Type B pancreatic cell (in vitro differentiated cells): ENCODE results near the gene MFSD2A. TPM values are rescaled to one million over a fixed set of nuclear protein-coding genes. Genes with fewer than 3 reads are reported as not detected.
"Not testable (repeated sequence)": the region's sequence is repeated elsewhere in the genome, so short reads cannot be mapped to it uniquely, and the experiment has no call there.

Source experiments
- DNase-seq: peaks from one replicate; pipeline ENCODE4 v3.0.0; 2021; ENCODE audit warnings: mixed read lengths; ENCODE audit not compliant: unreplicated experiment; ENCODE audit errors: extremely low spot score
- H3K27ac Mint-ChIP-seq: 2 replicates; pipeline ENCODE4 v1.8.0; 2021; ENCODE audit warnings: mild to moderate bottlenecking, mixed read lengths
- H3K27me3 Mint-ChIP-seq: 2 replicates; pipeline ENCODE4 v1.8.0; 2021; ENCODE audit warnings: mixed read lengths
- H3K36me3 Mint-ChIP-seq: 2 replicates; pipeline ENCODE4 v1.8.0; 2021; ENCODE audit warnings: mixed read lengths
- H3K4me1 Mint-ChIP-seq: one replicate; pipeline ENCODE4 v1.8.0; 2021; ENCODE audit warnings: mixed read lengths; ENCODE audit not compliant: unreplicated experiment
- H3K4me3 Mint-ChIP-seq: 2 replicates; pipeline ENCODE4 v1.8.0; 2021; ENCODE audit warnings: mild to moderate bottlenecking, mixed read lengths
- H3K9me3 Mint-ChIP-seq: 2 replicates; pipeline ENCODE4 v1.8.0; 2021; ENCODE audit warnings: mixed read lengths
- total RNA-seq: library from RNA; stranded (reverse); gene quantifications from 2 replicates; pipeline ENCODE4 v1.2.1, GENCODE V29; 2021; ENCODE audit warnings: low replicate concordance
- TF ChIP-seq, protein P1 (sequence below): fragments of 200-600 bp; sonication (generic); conservative IDR thresholded peaks from 2 replicates; pipeline ENCODE4 v1.5.0; 2021; ENCODE audit warnings: antibody characterized with exemption, mild to moderate bottlenecking

Gene MFSD2A
- total RNA-seq, 1 donor from 2014 or later: 6.1 TPM

DNA sequence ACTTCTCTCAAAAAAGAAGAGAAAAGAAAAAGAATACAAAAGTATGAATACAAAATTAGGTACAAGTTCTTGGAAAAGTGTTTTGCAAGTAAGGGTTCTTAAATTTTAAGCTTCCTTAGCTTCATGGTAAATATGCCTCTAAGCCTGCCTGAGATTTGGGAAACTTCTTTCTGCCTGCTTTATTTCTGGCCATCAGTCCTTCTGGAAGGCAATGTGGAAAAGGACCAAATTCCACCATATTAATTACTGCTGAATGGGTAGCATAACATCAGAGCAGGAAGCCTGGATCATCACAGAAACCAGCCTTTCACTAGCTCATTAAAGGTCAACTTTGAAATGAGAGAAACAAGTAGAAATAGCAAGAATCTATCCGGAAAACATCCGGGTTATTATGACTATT, 46.5 kb downstream of the MFSD2A start:
- no peaks in the 10 kb centered on the region for H3K36me3 Mint-ChIP-seq
- no peak overlapping the region for H3K4me3 Mint-ChIP-seq
- TF ChIP-seq, protein P1, sequence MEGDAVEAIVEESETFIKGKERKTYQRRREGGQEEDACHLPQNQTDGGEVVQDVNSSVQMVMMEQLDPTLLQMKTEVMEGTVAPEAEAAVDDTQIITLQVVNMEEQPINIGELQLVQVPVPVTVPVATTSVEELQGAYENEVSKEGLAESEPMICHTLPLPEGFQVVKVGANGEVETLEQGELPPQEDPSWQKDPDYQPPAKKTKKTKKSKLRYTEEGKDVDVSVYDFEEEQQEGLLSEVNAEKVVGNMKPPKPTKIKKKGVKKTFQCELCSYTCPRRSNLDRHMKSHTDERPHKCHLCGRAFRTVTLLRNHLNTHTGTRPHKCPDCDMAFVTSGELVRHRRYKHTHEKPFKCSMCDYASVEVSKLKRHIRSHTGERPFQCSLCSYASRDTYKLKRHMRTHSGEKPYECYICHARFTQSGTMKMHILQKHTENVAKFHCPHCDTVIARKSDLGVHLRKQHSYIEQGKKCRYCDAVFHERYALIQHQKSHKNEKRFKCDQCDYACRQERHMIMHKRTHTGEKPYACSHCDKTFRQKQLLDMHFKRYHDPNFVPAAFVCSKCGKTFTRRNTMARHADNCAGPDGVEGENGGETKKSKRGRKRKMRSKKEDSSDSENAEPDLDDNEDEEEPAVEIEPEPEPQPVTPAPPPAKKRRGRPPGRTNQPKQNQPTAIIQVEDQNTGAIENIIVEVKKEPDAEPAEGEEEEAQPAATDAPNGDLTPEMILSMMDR: no peak
- H3K27ac Mint-ChIP-seq: no peak overlapping the region
- H3K9me3 Mint-ChIP-seq: no peaks in the 10 kb centered on the region
- peaks cover 8% of the 10 kb centered on the region for H3K4me1 Mint-ChIP-seq
- no peak for DNase-seq
- H3K27me3 Mint-ChIP-seq: peaks cover 3% of the 10 kb centered on the region

DNA sequence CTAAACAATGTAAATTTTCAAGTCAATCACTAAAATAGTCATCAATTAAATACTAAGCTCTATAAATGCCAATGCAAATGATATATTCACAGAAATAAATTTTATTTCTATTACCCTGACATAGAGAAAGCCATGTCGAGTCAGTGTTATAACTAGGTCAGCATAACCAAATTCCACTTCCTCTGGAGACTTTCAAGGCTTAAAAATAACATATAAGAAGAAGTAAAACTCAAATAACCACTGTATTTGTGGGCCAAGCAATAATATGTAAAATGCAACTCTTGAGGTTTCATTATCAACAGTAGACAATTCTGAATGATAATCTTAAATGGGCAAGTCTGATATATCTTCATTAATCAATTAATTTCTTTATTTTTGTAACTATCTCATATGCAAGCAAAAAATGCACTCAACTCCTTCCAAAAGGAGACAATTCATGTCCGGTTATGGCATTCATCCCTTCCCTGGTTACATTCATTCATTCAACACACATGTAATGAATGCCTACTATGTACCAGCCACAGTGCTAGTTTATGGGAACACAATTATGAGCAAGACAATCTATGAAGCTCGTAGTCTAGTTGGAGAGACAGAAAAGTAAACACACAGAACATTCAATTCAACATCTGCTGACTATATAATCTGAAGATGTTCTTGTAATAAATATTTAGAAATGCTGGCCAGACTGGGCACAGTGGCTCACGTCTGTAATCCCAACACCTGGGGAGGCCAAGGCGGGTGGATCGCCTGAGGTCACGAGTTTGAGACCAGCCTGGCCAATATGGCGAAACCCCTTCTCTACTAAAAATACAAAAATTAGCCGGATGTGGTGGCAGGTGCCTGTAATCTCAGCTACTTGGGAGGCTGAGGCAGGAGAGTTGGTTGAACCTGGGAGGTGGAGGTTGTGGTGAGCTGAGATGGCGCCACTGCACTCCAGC, 48.5 kb downstream of the MFSD2A start:
- TF ChIP-seq, protein P1: no peak
- Mint-ChIP-seq H3K36me3 (no peaks in the 10 kb centered on the region), H3K27me3 (peaks cover 3% of the 10 kb centered on the region), H3K4me1 (peaks cover 6% of the 10 kb centered on the region), H3K9me3 (no peaks in the 10 kb centered on the region), H3K4me3 (no peak overlapping the region), H3K27ac (no peak overlapping the region)
- DNase-seq: no peak

DNA sequence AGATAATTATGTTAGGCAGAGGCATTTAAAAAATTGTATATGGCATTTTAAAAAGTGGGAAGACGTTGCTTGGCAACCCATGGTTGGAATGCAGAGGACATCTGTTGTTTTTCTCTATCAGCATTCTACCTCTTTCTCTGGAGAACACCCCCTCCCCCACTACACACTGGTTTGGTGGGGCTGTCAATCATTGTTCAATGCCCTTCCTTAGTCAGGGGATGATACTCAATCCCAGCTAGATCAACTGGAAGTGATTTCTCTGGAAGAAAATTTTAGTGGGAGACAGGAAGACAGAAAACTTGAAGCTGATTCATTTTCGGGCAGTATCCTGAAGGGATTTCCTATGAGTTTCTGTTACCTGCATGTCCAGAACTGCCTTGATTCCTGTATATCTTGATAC, 49.9 kb downstream of the MFSD2A start:
- H3K27me3 Mint-ChIP-seq: peaks cover 3% of the 10 kb centered on the region
- H3K4me3 Mint-ChIP-seq: no peak overlapping the region
- TF ChIP-seq, protein P1: no peak
- H3K9me3 Mint-ChIP-seq: no peaks in the 10 kb centered on the region
- no peak overlapping the region for H3K27ac Mint-ChIP-seq
- H3K36me3 Mint-ChIP-seq: no peaks in the 10 kb centered on the region
- no peak for DNase-seq
- peaks cover 6% of the 10 kb centered on the region for H3K4me1 Mint-ChIP-seq

DNA sequence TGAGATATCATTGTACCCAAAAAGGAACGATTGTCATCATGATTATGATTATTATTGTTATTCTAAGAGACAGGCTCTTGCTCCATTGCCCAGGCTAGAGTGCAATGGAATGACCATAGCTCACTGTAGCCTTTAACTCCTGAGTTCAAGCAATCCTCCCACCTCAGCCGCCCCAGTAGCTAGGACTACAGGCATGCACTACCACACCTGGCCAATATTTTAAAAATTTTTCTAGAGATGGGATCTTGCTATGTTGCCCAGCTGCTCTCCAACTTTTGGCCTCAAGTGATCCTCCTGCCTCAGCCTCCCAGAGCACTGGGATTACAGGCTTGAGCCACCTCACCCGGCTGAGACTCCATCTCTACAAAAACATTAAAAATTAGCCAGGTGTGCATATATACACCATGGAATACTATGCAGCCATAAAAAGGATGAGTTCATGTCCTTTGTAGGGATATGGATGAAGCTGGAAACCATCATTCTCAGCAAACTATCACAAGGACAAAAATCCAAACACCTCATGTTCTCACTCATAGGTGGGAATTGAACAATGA, 52.6 kb downstream of the MFSD2A start:
- H3K4me1 Mint-ChIP-seq, H3K4me3 Mint-ChIP-seq, H3K27me3 Mint-ChIP-seq, H3K27ac Mint-ChIP-seq, H3K36me3 Mint-ChIP-seq, DNase-seq, H3K9me3 Mint-ChIP-seq: not testable (repeated sequence)

DNA sequence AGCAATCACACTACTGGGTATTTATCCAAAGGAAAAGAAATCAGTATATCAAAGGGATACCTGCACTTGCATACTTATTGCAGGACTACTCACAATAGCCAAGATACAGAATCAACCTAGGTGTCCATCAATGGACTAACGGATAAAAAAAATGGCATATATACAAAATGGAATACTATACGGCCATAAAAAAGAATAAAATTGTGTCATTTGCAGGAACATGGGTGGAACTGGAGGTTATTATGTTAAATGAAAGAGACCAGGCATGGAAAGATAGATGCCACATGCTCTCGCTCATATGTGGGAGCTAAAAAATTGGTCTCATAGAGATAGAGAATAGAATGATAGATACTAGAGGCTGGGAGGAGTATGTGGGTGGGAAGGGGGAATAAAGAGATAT, 56.3 kb downstream of the MFSD2A start:
- Mint-ChIP-seq H3K36me3 (no peaks in the 10 kb centered on the region), H3K9me3 (no peaks in the 10 kb centered on the region), H3K27me3 (peaks cover 4% of the 10 kb centered on the region), H3K4me1 (no peaks in the 10 kb centered on the region), H3K27ac (no peak overlapping the region), H3K4me3 (no peak overlapping the region)
- TF ChIP-seq, protein P1: no peak
- no peak for DNase-seq

DNA sequence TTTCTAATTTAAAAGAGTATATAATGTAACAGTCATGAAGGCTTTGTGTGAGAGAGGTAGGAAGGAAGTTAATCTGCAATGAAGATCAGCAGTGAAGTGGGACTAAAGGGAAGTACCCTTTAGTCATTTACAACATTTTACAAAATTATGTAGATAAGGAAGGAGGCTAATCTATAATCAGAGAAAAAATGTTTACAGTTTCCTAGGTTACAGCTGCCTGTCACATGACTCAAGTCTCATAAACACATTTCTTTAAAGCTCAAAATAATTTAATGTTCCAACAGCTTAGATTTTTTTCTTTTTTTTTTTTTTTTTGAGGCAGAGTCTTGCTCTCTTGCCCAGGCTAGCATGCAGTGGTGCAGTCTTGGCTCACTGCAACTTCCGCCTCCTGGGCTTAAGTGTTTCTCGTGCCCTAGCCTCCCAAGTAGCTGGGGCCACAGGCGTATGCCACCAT, 59.3 kb downstream of the MFSD2A start:
- Mint-ChIP-seq H3K36me3 (no peaks in the 10 kb centered on the region), H3K9me3 (no peaks in the 10 kb centered on the region), H3K4me1 (no peaks in the 10 kb centered on the region), H3K27ac (no peak overlapping the region), H3K4me3 (no peak overlapping the region), H3K27me3 (peaks cover 17% of the 10 kb centered on the region)
- DNase-seq: no peak
- TF ChIP-seq, protein P1: no peak
